Stimulated activated CD4-positive, alpha-beta T cell treated with anti-CD3 and anti-CD28 coated beads, TNF-alpha, amount 100 ng/mL, for 24 hours (primary cell): Measurements from ENCODE around the gene SRRM5.
"Not testable (repeated sequence)": the region's sequence is repeated elsewhere in the genome, so short reads cannot be mapped to it uniquely, and the experiment has no call there.

ENCODE experiments used
- DNase-seq, 3 experiments: peaks; one replicate each; pipeline ENCODE4 v3.0.0-alpha.2; 2020; ENCODE audit warnings: low read depth in 3 of 3

The SRRM5 gene

GRCh38 chr19:43638214-43638994 lies 26.5 kb downstream of the SRRM5 start:
- no peak for DNase-seq

GRCh38 chr19:43638995-43639518 lies 27.2 kb downstream of the SRRM5 start:
- no peak for DNase-seq

- peak; percentile 1 to 38 (median 18) for DNase-seq
These were observed 27.9 kb downstream of the SRRM5 start, which contains the start of gene CADM4 for GRCh38 chr19:43639519-43640423. Gene CADM4 (minus strand): TSS chr19:43639850. CDS start chr19:43639790, 60 bp downstream.

- DNase-seq = no peak
These were observed 28.5 kb downstream of the SRRM5 start for GRCh38 chr19:43640424-43640757.

- no peak for DNase-seq
These were observed 29.4 kb downstream of the SRRM5 start for GRCh38 chr19:43641333-43641732.

DNA sequence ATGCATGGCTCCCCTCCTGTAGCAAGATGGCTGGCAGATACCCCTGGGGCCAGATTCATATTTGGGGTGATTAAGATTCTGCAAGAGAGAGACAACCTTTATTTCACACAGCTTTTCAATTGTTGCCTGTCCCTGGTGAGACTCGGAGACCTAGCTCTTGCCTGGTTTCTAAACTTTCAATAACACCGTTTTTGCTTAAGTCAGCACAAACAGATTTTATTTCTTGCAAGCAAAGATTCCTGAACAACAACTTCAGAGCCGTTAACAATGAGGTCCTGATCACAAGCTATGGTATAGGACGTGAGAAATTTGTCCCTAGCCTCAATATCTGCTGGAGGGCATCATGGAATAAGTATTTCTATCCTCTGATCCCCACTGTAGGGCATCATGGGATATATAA lies 30.6 kb downstream of the SRRM5 start:
- no peak for DNase-seq

GRCh38 chr19:43643326-43643725 lies 31.4 kb downstream of the SRRM5 start:
- DNase-seq = no peak

GRCh38 chr19:43644181-43644580 lies 32.3 kb downstream of the SRRM5 start:
- no peak for DNase-seq

- no peak for DNase-seq
These were observed 36.7 kb downstream of the SRRM5 start for GRCh38 chr19:43648633-43649032.

DNA sequence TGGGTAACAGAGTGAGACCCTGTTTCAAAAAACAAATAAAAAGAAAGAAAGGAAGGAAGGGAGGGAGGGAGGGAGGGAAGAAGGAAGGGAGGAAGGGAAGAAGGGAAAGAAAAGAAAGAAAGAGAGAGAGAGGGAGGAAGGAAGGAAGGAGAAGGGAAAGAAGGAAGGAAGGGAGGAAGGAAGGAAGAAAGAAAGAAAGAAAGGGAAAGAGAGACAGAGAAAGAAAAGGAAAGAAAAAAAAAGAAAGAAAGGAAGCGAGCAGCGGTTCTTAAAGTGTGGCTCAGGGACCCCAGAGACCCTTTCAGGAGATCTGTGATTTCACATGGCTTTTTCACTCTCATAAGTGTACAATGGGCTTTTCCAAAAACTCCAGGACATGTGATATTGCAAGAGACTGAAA lies 37.6 kb downstream of the SRRM5 start:
- DNase-seq = no peak

GRCh38 chr19:43650276-43650675 lies 38.4 kb downstream of the SRRM5 start:
- not testable (repeated sequence) for DNase-seq

- peak in 2 of 3 experiments; percentile 6 to 41 for DNase-seq
These were observed 40.1 kb downstream of the SRRM5 start for GRCh38 chr19:43651758-43652545.

- DNase-seq = no peak
These were observed 40.6 kb downstream of the SRRM5 start for GRCh38 chr19:43652546-43652874.

DNA sequence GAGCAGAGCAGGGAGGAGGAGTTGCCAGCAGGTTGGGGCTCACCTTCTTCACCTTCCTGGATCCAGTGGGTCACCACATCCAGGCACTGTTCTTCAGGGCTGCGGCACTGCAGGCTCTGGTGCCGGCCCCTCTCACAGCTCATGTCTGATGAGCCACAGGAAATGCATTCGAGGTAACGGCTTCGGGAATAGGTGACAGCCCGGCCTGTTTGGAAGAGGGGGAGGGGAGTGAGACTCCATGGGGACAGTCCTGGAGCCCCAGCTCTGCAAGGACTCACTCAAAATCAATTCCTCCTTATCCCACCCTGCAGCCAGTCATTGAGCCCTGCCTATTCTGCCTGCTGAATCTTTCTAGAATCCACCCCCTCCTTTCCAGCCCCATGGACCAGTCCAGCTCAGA lies 44.5 kb downstream of the SRRM5 start:
- no peak for DNase-seq

DNA sequence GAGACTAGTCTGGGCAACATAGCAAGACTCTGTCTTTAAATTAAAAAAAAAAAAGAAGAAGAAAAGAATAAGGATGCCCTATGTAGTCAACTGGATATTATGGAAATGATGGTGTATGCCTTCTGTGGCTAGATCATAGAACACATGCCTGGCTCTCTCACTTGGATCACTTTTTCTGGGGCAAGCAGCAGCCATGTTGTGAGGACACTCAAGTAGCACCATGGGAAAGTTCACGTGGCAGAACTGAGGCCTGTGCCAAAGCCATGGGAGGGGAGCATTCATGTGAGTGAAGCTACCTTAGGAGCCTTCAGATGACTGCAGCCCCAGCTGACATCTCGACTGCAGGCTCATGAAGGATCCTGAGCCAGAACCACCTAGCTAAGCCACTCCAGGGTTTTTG lies 46.1 kb downstream of the SRRM5 start:
- no peak for DNase-seq

DNA sequence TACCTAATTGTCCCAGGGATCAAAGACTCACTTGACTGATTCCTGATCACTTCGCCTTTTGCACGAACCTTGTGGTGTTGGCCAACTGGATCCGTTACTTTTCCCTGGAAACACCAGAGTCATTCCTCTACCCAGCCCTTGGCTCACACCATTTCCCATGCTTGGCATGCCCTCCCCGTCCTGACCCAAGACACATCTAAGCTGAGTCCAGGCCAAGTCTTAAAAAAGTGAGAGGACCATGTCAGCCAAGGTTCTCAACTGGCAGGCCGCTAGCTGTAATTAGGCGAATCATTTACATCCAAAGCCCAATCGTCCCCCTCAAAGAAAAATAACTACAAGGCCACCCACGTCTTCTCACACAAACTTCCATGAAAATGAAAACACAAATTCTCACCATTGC lies 46.6 kb downstream of the SRRM5 start:
- no peak for DNase-seq

DNA sequence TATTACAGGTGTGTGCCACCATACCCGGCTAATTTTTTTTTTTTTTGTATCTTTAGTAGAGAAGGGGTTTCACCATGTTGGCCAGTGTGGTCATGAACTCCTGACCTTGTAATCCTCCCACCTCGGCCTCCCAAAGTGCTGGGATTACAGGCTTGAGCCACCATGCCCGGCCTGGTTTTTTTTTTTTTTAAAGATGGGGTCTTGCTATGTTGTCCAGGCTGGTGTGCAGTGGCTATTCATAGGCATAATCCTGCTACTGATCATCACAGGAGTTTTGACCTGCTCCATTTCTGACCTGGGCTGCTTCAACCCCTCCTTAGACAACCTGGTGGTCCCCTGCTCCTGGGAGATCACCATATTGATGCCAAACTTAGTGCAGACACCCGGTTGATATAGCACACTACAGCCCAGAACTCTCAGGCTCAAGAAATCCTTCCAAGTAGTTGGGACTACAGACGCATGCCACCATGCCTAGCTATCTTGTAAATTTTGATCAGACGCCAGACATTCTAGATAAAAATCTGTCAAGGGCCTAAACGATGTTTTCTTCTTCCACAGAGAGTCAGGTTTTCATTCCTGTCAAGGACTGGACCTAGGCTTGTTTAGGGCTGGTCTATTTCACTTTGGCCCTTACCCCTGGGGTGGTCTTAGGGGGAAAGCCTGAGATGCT lies 48.5 kb downstream of the SRRM5 start:
- DNase-seq = no peak

DNA sequence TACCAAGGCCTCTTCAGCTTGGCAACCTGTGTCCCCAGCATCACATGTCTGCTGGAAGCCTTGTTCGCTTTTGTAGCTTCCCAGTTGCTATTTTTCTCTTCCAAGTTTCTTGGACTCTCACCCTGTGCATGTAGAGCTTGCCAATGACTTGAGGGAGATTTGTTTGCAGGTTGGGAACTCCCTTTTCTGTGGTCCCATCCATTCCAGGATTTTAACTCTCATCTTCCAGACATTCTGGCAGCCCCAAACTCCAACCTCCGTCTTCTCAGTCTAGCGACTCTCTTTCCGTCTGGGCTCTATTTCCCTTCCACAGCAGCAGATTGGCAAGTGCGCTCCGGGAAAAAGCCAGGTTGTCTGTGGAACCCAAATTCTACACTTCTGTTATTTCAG lies 49.1 kb downstream of the SRRM5 start:
- DNase-seq = no peak

DNA sequence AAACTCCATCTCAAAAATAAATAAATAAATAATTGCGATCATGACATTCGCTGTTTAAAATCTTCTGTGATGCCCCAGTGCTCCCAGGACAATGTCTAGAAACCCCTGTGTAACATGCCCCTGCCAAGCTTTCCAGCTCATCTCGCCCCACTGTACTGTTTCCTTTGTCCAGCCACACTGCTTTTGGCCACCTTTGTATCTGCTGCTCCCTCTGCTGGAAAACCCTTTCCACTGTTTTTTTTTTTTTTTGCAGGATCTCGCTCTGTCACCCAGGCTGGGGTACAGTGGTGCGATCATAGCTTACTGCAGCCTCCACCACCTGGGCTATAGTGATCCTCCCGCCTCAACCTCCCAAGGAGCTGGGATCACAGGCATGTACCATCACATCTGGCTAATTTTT lies 50.6 kb downstream of the SRRM5 start:
- no peak for DNase-seq

GRCh38 chr19:43664018-43664417 lies 52.1 kb downstream of the SRRM5 start:
- DNase-seq = peak in 1 of 3 experiments; percentile 13
